Right atrium auricular region (tissue), 2 donors: ENCODE results near the gene THOC6. TPM values are rescaled to one million over a fixed set of nuclear protein-coding genes. Genes with fewer than 3 reads are reported as not detected.

Experiments used
- DNase-seq: peaks from one replicate; pipeline ENCODE4 v3.0.0-alpha.2; 2019; ENCODE audit warnings: low spot score
- H3K27ac ChIP-seq, 2 donors: fragments of 200-600 bp; sonication (generic); 1 replicate in 1 of 2; 2 replicates in 1 of 2; pipeline ENCODE4 v1.5.1; 2016 to 2019
- H3K27me3 ChIP-seq, 2 donors: fragments of 200-600 bp; sonication (generic); one replicate each; pipeline versions ENCODE4 v1.5.1 to v1.6.0; 2017 to 2019
- H3K36me3 ChIP-seq: fragments of 200-600 bp; sonication (generic); one replicate; pipeline ENCODE4 v1.5.1; 2016
- H3K4me1 ChIP-seq, 2 donors: fragments of 200-600 bp; sonication (generic); one replicate each; pipeline versions ENCODE4 v1.5.1 to v1.6.0; 2017 to 2019
- H3K4me3 ChIP-seq, 2 donors: fragments of 200-600 bp; sonication (generic); 1 replicate in 1 of 2; 2 replicates in 1 of 2; pipeline ENCODE4 v1.5.1; 2017 to 2019; ENCODE audit warnings: mild to moderate bottlenecking in 1 of 2, moderate library complexity in 1 of 2
- H3K9me3 ChIP-seq, 2 donors: fragments of 200-600 bp; sonication (generic); one replicate each; pipeline ENCODE4 v1.5.1; 2019
- CTCF ChIP-seq, 2 donors: fragments of 200-600 bp; sonication (generic); IDR thresholded peaks; one replicate each; pipeline ENCODE4 v1.5.1; 2019; ENCODE audit warnings: antibody characterized with exemption in 2 of 2
- total RNA-seq, 2 donors: library from RNA; depleted of rRNA; stranded (reverse); fragments of >200 nt; gene quantifications; one replicate each; pipeline ENCODE4 v1.1.0, GENCODE V29; 2016

The THOC6 gene
- total RNA-seq, 2 donors from 2014 or later = 7.4 to 12.6 TPM

- peak; percentile 97 for DNase-seq
- peak overlapping the region; percentile 95 to 99 for H3K27ac ChIP-seq
- H3K9me3 ChIP-seq = no peaks in the 10 kb centered on the region
- peaks cover 0 to 11% of the 10 kb centered on the region in 2 donors for H3K27me3 ChIP-seq
- H3K4me3 ChIP-seq = peak overlapping the region; percentile 74 to 94
- H3K4me1 ChIP-seq = peaks cover 0 to 56% of the 10 kb centered on the region in 2 donors
- H3K36me3 ChIP-seq = peaks cover 11% of the 10 kb centered on the region
- TF ChIP-seq CTCF (IDR thresholded peaks at IDR 0.05) = no peak
Observed at GRCh38 chr16:3022208-3022683, 1.6 kb upstream of the THOC6 start.

GRCh38 chr16:3022684-3023414 lies 986 bp upstream of the THOC6 start:
- TF ChIP-seq CTCF (IDR thresholded peaks at IDR 0.05) = no peak
- Histone ChIP-seq H3K27me3 (peaks cover 0 to 7% of the 10 kb centered on the region in 2 donors), H3K27ac (peak overlapping the region; percentile 95 to 99), H3K4me1 (peaks cover 0 to 54% of the 10 kb centered on the region in 2 donors), H3K4me3 (peak overlapping the region; percentile 46 to 74), H3K9me3 (no peaks in the 10 kb centered on the region), H3K36me3 (peaks cover 13% of the 10 kb centered on the region)
- no peak for DNase-seq

- peak overlapping the region; percentile 95 to 99 for H3K27ac ChIP-seq
- H3K4me3 ChIP-seq = peak overlapping the region; percentile 46 to 74
- no peaks in the 10 kb centered on the region for H3K9me3 ChIP-seq
- H3K4me1 ChIP-seq = peaks cover 0 to 51% of the 10 kb centered on the region in 2 donors
- peaks cover 13% of the 10 kb centered on the region for H3K36me3 ChIP-seq
- DNase-seq = no peak
- no peak for TF ChIP-seq CTCF (IDR thresholded peaks at IDR 0.05)
- peaks cover 0 to 2% of the 10 kb centered on the region in 2 donors for H3K27me3 ChIP-seq
Observed at GRCh38 chr16:3023415-3023668, 493 bp upstream of the THOC6 start.

DNA sequence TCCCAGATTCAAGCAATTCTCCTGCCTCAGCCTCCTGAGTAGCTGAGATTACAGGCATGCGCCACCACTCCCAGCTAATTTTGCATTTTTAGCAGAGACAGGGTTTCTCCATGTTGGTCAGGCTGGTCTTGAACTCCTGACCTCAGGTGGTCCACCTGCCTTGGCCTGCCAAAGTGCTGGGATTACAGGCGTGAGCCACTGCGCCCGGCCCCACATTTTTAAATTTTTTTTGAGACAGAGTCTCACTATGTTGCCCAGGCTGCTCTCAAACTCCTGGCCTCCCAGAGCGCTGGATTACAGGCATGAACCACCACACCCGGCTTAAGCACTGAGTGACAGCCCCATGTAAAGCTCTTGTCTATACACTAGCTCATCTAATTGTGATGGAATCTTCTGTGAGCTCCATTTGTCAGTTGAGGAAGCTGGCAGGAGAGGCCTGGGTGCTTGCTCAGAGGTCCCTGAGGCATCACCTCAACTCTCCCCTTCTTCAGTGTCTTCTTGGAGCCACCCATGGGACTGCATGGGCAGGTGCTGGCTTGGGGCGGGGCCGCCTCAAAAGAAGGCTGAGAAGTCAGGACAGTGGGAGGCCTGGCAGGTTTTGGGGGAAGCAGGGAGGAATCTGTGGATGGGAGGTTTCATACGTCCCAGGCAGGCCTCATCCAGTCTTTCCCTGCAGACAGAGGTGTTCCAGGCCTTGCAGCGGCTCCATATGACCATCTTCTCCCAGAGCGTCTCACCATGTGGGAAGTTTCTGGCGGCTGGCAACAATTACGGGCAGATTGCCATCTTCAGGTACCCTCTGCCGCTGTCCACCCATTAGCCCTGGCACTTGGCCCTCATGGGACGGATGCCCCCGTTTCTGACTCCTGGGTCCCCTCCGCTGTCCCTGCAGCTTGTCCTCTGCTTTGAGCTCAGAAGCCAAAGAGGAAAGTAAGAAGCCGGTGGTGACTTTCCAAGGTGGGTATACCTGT lies 1.5 kb downstream of the THOC6 start:
- H3K4me3 ChIP-seq = no peak overlapping the region
- no peak for TF ChIP-seq CTCF (IDR thresholded peaks at IDR 0.05)
- peaks cover 0 to 57% of the 10 kb centered on the region in 2 donors for H3K4me1 ChIP-seq
- H3K9me3 ChIP-seq = no peaks in the 10 kb centered on the region
- no peak overlapping the region for H3K27ac ChIP-seq
- DNase-seq = no peak
- peaks cover 3 to 4% of the 10 kb centered on the region in 2 donors for H3K27me3 ChIP-seq
- peaks cover 13% of the 10 kb centered on the region for H3K36me3 ChIP-seq

DNA sequence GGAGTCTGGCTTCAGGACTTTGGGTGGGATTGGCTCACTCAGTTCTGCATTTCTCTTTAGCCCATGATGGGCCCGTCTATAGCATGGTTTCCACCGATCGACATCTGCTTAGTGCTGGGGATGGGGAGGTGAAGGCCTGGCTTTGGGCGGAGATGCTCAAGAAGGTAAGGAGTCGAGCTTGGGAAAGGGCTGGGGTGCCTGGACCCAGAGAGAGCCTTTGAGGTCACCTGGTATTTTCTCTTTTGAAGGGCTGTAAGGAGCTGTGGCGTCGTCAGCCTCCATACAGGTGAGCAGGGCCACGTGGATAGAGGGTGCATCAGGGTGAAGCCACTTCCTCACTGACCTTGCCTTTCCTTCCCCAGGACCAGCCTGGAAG lies 2.2 kb downstream of the THOC6 start:
- H3K4me1 ChIP-seq = peaks cover 0 to 52% of the 10 kb centered on the region in 2 donors
- H3K27ac ChIP-seq = no peak overlapping the region
- H3K9me3 ChIP-seq = no peaks in the 10 kb centered on the region
- no peak for TF ChIP-seq CTCF (IDR thresholded peaks at IDR 0.05)
- H3K4me3 ChIP-seq = no peak overlapping the region
- DNase-seq = no peak
- H3K36me3 ChIP-seq = peaks cover 13% of the 10 kb centered on the region
- H3K27me3 ChIP-seq = peaks cover 4 to 7% of the 10 kb centered on the region in 2 donors
